Glutamatergic neuron (in vitro differentiated cells): Measurements from ENCODE around the gene MMP14. TPM values are rescaled to one million over a fixed set of nuclear protein-coding genes. Genes with fewer than 3 reads are reported as not detected.
A peak's percentile ranks its signal among the peaks of the same experiment; 100 is the strongest.
"Not testable (repeated sequence)": the region's sequence is repeated elsewhere in the genome, so short reads cannot be mapped to it uniquely, and the experiment has no call there.

Experiments
- DNase-seq: peaks from one replicate; pipeline ENCODE4 v3.0.0; 2022
- H3K27ac Mint-ChIP-seq: one replicate; pipeline ENCODE4 v1.8.0; 2020; ENCODE audit warnings: mild to moderate bottlenecking, mixed read lengths, inconsistent platforms; ENCODE audit not compliant: unreplicated experiment
- H3K27me3 Mint-ChIP-seq: one replicate; pipeline ENCODE4 v1.8.0; 2020; ENCODE audit warnings: mild to moderate bottlenecking, moderate library complexity, mixed read lengths, inconsistent platforms; ENCODE audit not compliant: unreplicated experiment
- H3K36me3 Mint-ChIP-seq: one replicate; pipeline ENCODE4 v1.8.0; 2020; ENCODE audit warnings: mild to moderate bottlenecking, mixed read lengths, inconsistent platforms; ENCODE audit not compliant: unreplicated experiment
- H3K4me1 Mint-ChIP-seq: one replicate; pipeline ENCODE4 v1.8.0; 2020; ENCODE audit warnings: mild to moderate bottlenecking, low read depth, mixed read lengths, inconsistent platforms; ENCODE audit not compliant: unreplicated experiment
- H3K4me3 Mint-ChIP-seq: one replicate; pipeline ENCODE4 v1.8.0; 2020; ENCODE audit warnings: mild to moderate bottlenecking, mixed read lengths, inconsistent platforms; ENCODE audit not compliant: unreplicated experiment
- H3K9me3 Mint-ChIP-seq: one replicate; pipeline ENCODE4 v1.8.0; 2020; ENCODE audit warnings: mild to moderate bottlenecking, moderate library complexity, mixed read lengths, inconsistent platforms; ENCODE audit not compliant: unreplicated experiment
- CTCF ChIP-seq: fragments of 200-600 bp; sonication (generic); IDR thresholded peaks from one replicate; pipeline ENCODE4 v1.5.0; 2021; ENCODE audit not compliant: partially characterized antibody, unreplicated experiment
- total RNA-seq: library from RNA; stranded (reverse); fragmentation: NEBNext Ultra II Directional; extraction: Animal tissue kit (Norgen Biotek cat#: 25700); gene quantifications from one replicate; pipeline ENCODE4 v1.2.1, GENCODE V29; 2021; ENCODE audit not compliant: unreplicated experiment

MMP14 gene
- total RNA-seq, 1 donor from 2014 or later: 162 TPM

- H3K9me3 Mint-ChIP-seq: peaks cover 2% of the 10 kb centered on the region
- peak overlapping the region; percentile 72 for H3K4me3 Mint-ChIP-seq
- H3K36me3 Mint-ChIP-seq: no peaks in the 10 kb centered on the region
- peak; percentile 97 for TF ChIP-seq CTCF
- no peaks in the 10 kb centered on the region for H3K4me1 Mint-ChIP-seq
- peaks cover 2% of the 10 kb centered on the region for H3K27me3 Mint-ChIP-seq
- DNase-seq: peak; percentile 94
- H3K27ac Mint-ChIP-seq: no peak overlapping the region
These were observed 16.8 kb downstream of the MMP14 start for GRCh38 chr14:22852940-22853767.

GRCh38 chr14:22854296-22854695 is 17.9 kb downstream of the MMP14 start:
- H3K4me3 Mint-ChIP-seq, H3K9me3 Mint-ChIP-seq, H3K27ac Mint-ChIP-seq, DNase-seq, H3K36me3 Mint-ChIP-seq, H3K27me3 Mint-ChIP-seq, H3K4me1 Mint-ChIP-seq: not testable (repeated sequence)

- no peak for TF ChIP-seq CTCF
- Mint-ChIP-seq H3K4me1 (no peaks in the 10 kb centered on the region), H3K9me3 (peaks cover 2% of the 10 kb centered on the region), H3K36me3 (no peaks in the 10 kb centered on the region), H3K4me3 (no peak overlapping the region), H3K27ac (no peak overlapping the region), H3K27me3 (no peaks in the 10 kb centered on the region)
- DNase-seq: no peak
These were observed 18.8 kb downstream of the MMP14 start for GRCh38 chr14:22854963-22855724.

- H3K27me3 Mint-ChIP-seq: no peaks in the 10 kb centered on the region
- H3K9me3 Mint-ChIP-seq: peaks cover 2% of the 10 kb centered on the region
- no peak for TF ChIP-seq CTCF
- H3K27ac Mint-ChIP-seq: no peak overlapping the region
- DNase-seq: no peak
- no peaks in the 10 kb centered on the region for H3K4me1 Mint-ChIP-seq
- H3K36me3 Mint-ChIP-seq: no peaks in the 10 kb centered on the region
- no peak overlapping the region for H3K4me3 Mint-ChIP-seq
These were observed 20.0 kb downstream of the MMP14 start for GRCh38 chr14:22856428-22856827.

- H3K4me1 Mint-ChIP-seq, H3K36me3 Mint-ChIP-seq, H3K4me3 Mint-ChIP-seq, H3K27me3 Mint-ChIP-seq, DNase-seq, H3K9me3 Mint-ChIP-seq, H3K27ac Mint-ChIP-seq: not testable (repeated sequence)
These were observed 24.0 kb downstream of the MMP14 start for GRCh38 chr14:22860377-22860776.

GRCh38 chr14:22861651-22862050 is 25.3 kb downstream of the MMP14 start:
- Mint-ChIP-seq H3K4me1 (no peaks in the 10 kb centered on the region), H3K4me3 (no peak overlapping the region), H3K9me3 (peaks cover 2% of the 10 kb centered on the region), H3K36me3 (no peaks in the 10 kb centered on the region), H3K27ac (no peak overlapping the region), H3K27me3 (no peaks in the 10 kb centered on the region)
- DNase-seq: no peak
- no peak for TF ChIP-seq CTCF
